22Rv1 (cell line): ENCODE results near the gene HS6ST1.

Source experiments
- H3K27ac ChIP-seq: fragments of 450-650 bp; 2 replicates; pipeline ENCODE4 v1.5.1; 2017
- ZFX ChIP-seq: fragments of 450-650 bp; IDR thresholded peaks from 2 replicates; pipeline ENCODE4 v1.6.1; 2017; ENCODE audit warnings: antibody characterized with exemption, borderline replicate concordance
- TF ChIP-seq, protein P1 (sequence below): fragments of 450-650 bp; IDR thresholded peaks from 2 replicates; pipeline ENCODE4 v1.5.1; 2017; ENCODE audit warnings: mild to moderate bottlenecking

Gene HS6ST1

DNA sequence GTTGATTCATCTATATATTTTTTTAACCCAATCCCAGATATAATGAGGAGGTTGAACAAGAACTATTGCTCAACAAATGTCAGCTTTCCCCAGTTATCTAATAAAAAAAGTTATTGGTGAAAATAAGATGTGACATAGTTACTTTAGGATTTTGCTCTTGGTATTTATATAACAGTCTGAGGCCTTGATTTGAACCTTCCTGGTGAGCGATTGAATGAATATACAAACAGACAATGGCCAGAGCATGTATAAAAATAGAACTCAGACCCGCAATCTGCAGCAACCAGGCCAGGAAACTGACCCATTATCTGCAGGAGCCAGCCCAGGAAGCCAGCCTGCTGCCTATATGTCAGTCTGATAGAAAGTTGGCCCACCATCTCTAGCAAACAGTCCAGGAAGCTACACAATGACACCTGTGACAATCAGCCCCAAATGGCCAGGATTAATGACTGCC, 81.6 kb downstream of the HS6ST1 start:
- TF ChIP-seq, protein P1, sequence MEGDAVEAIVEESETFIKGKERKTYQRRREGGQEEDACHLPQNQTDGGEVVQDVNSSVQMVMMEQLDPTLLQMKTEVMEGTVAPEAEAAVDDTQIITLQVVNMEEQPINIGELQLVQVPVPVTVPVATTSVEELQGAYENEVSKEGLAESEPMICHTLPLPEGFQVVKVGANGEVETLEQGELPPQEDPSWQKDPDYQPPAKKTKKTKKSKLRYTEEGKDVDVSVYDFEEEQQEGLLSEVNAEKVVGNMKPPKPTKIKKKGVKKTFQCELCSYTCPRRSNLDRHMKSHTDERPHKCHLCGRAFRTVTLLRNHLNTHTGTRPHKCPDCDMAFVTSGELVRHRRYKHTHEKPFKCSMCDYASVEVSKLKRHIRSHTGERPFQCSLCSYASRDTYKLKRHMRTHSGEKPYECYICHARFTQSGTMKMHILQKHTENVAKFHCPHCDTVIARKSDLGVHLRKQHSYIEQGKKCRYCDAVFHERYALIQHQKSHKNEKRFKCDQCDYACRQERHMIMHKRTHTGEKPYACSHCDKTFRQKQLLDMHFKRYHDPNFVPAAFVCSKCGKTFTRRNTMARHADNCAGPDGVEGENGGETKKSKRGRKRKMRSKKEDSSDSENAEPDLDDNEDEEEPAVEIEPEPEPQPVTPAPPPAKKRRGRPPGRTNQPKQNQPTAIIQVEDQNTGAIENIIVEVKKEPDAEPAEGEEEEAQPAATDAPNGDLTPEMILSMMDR = no peak
- no peak for TF ChIP-seq ZFX
- no peak overlapping the region for H3K27ac ChIP-seq

DNA sequence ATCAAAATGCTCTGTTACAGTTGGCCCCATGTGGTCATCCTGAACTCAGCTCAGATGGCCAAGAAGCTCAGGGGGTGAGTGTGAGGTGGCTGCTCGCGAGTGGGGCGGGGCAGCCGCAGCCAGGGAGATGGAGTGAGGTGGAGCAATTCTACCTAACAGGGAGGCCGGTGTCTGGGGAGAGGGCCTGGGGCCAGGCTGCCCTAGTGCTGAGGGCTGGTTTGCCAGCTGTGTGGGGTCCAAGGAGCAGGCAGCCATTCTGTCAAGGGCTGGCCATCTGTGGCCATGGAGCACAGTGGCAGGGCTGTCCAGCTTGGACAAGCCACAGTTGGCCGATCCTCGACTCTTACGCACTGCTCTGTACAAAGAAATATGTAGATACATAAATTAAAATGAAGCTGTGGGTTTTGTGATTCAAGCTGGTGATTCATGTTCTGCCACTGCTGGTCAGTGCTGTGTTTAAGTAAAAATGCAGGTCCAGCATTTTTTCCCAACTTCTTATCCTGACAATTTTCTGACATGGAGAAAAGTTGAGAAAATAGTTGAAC, 82.1 kb downstream of the HS6ST1 start:
- H3K27ac ChIP-seq = no peak overlapping the region
- TF ChIP-seq ZFX = no peak
- TF ChIP-seq, protein P1 = no peak

DNA sequence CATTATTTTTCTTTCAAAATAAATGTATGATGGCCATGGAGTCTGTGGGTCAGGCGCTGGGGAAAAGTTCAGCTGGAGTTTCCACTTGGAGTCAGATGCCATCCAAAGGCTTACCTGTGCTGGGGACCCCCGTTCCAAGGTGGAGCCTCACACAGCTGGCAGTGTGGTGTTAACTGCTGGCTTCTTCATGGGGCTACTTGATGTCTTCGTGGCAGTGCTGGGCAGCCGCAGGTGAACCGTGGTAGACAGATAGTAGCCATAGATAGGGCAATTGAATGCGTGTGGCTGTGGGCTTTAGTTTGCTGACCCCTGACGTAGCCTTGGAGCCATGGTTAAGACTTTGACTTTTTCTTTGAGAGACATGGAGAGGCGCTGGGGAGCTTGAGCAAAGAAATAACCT, 83.1 kb downstream of the HS6ST1 start:
- no peak overlapping the region for H3K27ac ChIP-seq
- no peak for TF ChIP-seq ZFX
- TF ChIP-seq, protein P1 = no peak

DNA sequence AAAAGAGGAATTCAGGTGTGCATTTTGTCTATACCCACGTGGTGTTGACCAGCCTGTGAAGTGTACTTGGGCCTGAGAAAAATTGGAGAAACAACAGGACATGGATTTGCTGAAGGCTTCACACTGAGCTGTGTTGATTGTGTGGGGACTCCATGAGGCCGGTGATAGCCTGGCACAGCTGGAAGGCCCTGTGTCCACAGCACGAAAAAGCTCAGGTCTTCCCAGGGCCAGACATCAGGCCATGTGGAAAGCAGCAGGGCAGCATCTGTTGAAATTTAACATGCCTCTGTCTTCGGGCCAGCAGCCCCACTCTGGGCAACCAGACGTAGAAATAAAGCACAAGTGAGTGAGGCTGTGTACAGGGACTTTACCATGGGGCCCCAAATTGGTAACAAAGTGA, 84.1 kb downstream of the HS6ST1 start:
- TF ChIP-seq, protein P1 = no peak
- no peak for TF ChIP-seq ZFX
- H3K27ac ChIP-seq = no peak overlapping the region

DNA sequence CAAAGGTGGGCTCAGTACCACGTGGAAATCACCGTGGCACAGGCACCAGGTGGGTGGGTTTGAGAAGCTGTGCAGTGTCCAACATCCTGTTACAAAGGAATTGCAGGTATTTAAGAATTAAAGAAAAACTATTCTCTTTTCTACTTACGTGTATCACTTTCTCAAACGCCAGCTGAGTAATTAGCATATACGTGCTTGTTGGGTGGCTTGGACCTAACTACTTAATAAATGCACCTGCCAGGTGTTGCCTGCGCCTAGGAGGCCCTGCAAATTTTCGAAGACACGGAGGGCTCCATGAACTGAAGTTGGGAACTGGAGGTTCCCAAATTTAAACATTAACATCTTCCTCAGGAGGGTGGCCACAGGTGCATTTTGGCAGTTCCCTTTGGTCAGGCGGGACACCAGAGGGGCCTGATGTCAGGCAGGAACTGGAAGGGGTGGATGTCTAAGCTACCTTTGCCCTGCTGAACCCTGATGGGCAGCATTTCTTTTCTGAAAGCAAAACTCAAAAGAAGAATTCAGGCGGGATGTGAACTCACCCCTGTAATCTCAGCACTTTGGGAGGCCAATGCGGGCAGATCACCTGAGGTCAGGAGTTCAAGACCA, 84.8 kb downstream of the HS6ST1 start:
- no peak for TF ChIP-seq ZFX
- TF ChIP-seq, protein P1 = peak; percentile 28
- no peak overlapping the region for H3K27ac ChIP-seq

DNA sequence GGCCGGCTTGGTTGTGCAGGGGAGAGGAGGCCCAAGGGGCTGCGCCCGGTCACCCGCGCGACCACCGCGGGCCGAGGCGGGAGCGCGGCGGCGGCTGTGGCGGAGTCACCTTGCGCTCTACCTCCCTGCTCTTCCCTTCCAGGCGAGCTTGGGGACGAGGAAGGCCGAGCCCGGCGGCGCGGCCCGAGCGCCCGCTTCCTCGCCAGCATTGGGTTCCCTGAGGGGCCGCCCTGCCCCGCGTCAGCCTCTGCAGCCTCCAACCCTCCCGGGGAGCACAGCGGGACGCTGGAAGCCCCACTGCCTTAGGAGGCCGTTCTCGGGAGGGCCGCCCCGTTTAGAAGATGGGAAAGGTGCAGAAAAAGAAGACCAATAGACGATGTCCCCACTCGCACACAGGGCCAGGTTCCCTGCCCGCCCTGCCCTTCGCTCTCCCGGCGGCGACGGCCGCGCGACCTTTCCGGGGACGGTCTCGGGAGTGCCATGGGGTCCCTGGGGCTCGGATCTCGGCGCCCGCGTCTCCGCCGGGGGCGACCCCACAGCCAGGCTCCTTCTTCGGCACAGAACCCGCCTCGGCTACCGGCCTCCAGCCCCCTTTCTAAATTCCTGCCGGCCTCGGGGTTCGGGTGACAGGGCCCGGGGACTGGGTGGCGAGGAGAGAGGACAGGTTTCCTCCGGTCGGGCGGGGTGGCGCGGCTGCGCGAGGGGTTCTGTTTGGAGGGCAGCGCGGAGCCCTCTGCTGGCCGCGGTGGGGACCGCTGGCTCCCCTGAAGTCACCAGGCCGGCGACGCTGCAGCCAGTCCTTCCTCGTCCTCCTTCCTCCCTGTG, 85.5 kb downstream of the HS6ST1 start:
- TF ChIP-seq, protein P1 = peak; percentile 77
- no peak for TF ChIP-seq ZFX
- no peak overlapping the region for H3K27ac ChIP-seq

DNA sequence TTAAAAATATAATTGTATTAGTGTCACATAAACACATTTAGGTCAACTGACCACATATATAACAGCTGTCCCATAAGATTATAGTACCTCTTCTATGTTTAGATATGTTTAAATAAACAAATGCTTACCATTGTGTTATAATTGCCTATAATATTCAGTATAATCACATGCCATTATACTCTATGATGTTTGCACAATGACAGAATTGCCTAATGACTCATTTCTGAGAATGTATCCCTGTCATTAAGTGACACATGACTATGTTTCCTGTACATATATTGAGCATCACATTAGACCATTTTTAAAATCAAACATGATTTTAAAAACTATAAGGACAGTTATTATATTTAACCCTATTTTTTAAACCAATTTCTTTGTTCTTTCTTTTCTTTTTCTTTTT, 89.8 kb downstream of the HS6ST1 start:
- H3K27ac ChIP-seq = no peak overlapping the region
- TF ChIP-seq, protein P1 = no peak
- no peak for TF ChIP-seq ZFX
